NCI-H510A (cell line): ENCODE measurements around the gene AMPD3.
"Not testable (repeated sequence)": the region's sequence is repeated elsewhere in the genome, so short reads cannot be mapped to it uniquely, and the experiment has no call there.

Source experiments
- DNase-seq: peaks from one replicate; lab custom pipeline; 2025; lab: John Stamatoyannopoulos, UW

Gene AMPD3

GRCh38 chr11:10454878-10455631, at the start of gene AMPD3:
TSS of gene AMPD3 (plus strand) at chr11:10455264. CDS start at chr11:10461520, 6,256 bp downstream.
- DNase-seq = peak; percentile 51

GRCh38 chr11:10405865-10406592, 49.0 kb upstream of the AMPD3 start:
- peak; percentile 55 for DNase-seq

- DNase-seq = no peak
These were observed 48.0 kb upstream of the AMPD3 start for GRCh38 chr11:10407055-10407454.

GRCh38 chr11:10407749-10408685, 47.0 kb upstream of the AMPD3 start:
- DNase-seq = no peak

- DNase-seq = no peak
These were observed 45.8 kb upstream of the AMPD3 start for GRCh38 chr11:10409207-10409661.

GRCh38 chr11:10410106-10410843, 44.8 kb upstream of the AMPD3 start:
- no peak for DNase-seq

GRCh38 chr11:10410844-10411200, 44.2 kb upstream of the AMPD3 start:
- no peak for DNase-seq

- no peak for DNase-seq
These were observed 42.8 kb upstream of the AMPD3 start for GRCh38 chr11:10412266-10412665.

GRCh38 chr11:10413268-10413667, 41.8 kb upstream of the AMPD3 start:
- DNase-seq = no peak

GRCh38 chr11:10414181-10414580, 40.9 kb upstream of the AMPD3 start:
- DNase-seq = no peak

GRCh38 chr11:10414659-10415058, 40.4 kb upstream of the AMPD3 start:
- no peak for DNase-seq

- no peak for DNase-seq
These were observed 39.2 kb upstream of the AMPD3 start for GRCh38 chr11:10415817-10416392.

GRCh38 chr11:10418259-10418949, 36.7 kb upstream of the AMPD3 start:
- no peak for DNase-seq

GRCh38 chr11:10418950-10419310, 36.1 kb upstream of the AMPD3 start:
- no peak for DNase-seq

- no peak for DNase-seq
These were observed 28.6 kb upstream of the AMPD3 start for GRCh38 chr11:10426475-10426874.

GRCh38 chr11:10428453-10428852, 26.6 kb upstream of the AMPD3 start:
- no peak for DNase-seq

- no peak for DNase-seq
These were observed 25.5 kb upstream of the AMPD3 start for GRCh38 chr11:10429526-10429925.

GRCh38 chr11:10432493-10432892, 22.6 kb upstream of the AMPD3 start:
- DNase-seq = no peak

GRCh38 chr11:10432971-10433370, 22.1 kb upstream of the AMPD3 start:
- DNase-seq = no peak

GRCh38 chr11:10436224-10436623, 18.8 kb upstream of the AMPD3 start:
- DNase-seq = no peak

GRCh38 chr11:10436683-10437082, 18.4 kb upstream of the AMPD3 start:
- not testable (repeated sequence) for DNase-seq
